ENCODE measurements around the gene ABCB9.

DNA sequence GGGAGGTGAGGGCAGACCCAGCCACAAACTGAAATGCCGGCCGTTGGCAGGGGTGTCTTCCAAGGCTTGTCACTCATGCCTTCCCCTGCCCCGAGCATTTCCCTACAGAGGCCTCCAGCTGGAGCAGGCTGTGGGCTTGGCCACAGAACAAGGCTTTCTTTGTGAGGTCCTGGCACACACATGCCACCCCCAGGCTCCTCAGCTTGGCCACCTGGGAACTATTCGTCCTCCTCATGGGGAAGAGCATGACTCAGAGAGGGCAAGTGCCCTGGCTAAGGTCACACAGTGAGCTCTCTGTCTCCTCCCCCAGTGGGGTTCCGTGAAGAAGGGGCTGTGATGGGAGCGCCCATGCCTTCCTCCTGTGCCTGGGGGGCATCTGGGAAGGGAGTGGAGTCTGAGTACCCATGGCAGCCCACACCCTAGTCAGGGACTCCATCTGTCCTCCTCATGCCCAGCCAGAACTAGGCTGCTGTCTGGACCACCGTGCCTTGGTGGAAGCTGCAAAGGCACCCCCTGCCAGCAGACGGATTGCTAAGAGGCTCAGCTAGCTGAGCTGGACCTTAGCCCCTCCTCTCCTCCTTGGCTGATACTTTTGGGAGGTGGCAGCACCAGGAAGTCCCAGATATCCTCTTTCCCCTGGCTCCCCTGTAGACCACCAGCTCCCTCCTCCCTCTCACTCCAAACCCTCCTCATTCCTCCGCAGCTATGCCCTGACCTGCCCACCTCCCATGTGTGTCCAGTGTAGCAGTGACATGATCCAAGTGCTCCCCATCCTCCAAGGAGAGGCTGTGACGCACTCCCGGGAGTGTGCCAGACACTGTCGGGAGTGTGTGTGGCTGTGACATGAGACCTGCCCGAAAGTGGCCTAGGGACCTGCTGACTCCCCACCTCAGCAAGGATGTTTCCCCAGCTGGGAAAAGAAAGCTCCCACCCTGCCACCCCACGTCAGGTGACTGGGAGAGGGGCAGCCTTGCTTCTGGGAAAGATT is 21.4 kb downstream of the ABCB9 start:
- TF ChIP-seq, protein P1, sequence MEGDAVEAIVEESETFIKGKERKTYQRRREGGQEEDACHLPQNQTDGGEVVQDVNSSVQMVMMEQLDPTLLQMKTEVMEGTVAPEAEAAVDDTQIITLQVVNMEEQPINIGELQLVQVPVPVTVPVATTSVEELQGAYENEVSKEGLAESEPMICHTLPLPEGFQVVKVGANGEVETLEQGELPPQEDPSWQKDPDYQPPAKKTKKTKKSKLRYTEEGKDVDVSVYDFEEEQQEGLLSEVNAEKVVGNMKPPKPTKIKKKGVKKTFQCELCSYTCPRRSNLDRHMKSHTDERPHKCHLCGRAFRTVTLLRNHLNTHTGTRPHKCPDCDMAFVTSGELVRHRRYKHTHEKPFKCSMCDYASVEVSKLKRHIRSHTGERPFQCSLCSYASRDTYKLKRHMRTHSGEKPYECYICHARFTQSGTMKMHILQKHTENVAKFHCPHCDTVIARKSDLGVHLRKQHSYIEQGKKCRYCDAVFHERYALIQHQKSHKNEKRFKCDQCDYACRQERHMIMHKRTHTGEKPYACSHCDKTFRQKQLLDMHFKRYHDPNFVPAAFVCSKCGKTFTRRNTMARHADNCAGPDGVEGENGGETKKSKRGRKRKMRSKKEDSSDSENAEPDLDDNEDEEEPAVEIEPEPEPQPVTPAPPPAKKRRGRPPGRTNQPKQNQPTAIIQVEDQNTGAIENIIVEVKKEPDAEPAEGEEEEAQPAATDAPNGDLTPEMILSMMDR (IDR thresholded peaks at IDR 0.05) = no peak
- no peak for TF ChIP-seq POLR2AphosphoS5 (IDR thresholded peaks at IDR 0.05)
- TF ChIP-seq EP300 (IDR thresholded peaks at IDR 0.05) = no peak

All from suprapubic skin (tissue), 4 donors.